ENCODE measurements around the gene OPN4.

OPN4 gene

GRCh38 chr10:86691333-86692022 lies 37.1 kb downstream of the OPN4 start:
- DNase-seq = no peak

GRCh38 chr10:86692023-86692514 lies 37.7 kb downstream of the OPN4 start:
- no peak for TF ChIP-seq CTCF (IDR thresholded peaks at IDR 0.05; ENCODE audit: low read length)
- no peak for TF ChIP-seq EZH2phosphoT487 (IDR thresholded peaks at IDR 0.05; ENCODE audit: low read length)
- TF ChIP-seq EZH2 (optimal IDR thresholded peaks at IDR 0.05; ENCODE audit: low read depth, low read length) = no peak
- DNase-seq = no peak
- Histone ChIP-seq H4K20me1 (ENCODE audit: insufficient read depth, low read length) (no peaks in the 10 kb centered on the region), H3K4me3 (ENCODE audit: low read length) (no peak overlapping the region), H3F3A (ENCODE audit: insufficient read depth, low read length) (no peaks in the 10 kb centered on the region), H3K9me3 (replicated peaks; ENCODE audit: insufficient read depth, low read length) (no peaks in the 10 kb centered on the region), H3K79me2 (ENCODE audit: low read length) (no peaks in the 10 kb centered on the region), H3K27me3 (replicated peaks; ENCODE audit: insufficient read depth, low read length) (no peaks in the 10 kb centered on the region), H3K27ac (ENCODE audit: low read length) (no peak overlapping the region), H3K4me2 (ENCODE audit: low read depth, low read length) (no peak overlapping the region), H3K9me2 (replicated peaks; ENCODE audit: insufficient read depth, low read length) (no peaks in the 10 kb centered on the region), H3K9ac (ENCODE audit: low read length) (no peak overlapping the region), H3K36me3 (replicated peaks; ENCODE audit: insufficient read depth, low read length) (no peaks in the 10 kb centered on the region), H2AFZ (ENCODE audit: low read length) (no peak overlapping the region), H3K4me1 (ENCODE audit: low read length) (no peaks in the 10 kb centered on the region)

More at GRCh38 chr10:86691333-86692022, 37.1 kb downstream of the OPN4 start:
- H3K4me2 ChIP-seq (ENCODE audit: low read depth, low read length) = no peak overlapping the region
- H3K9ac ChIP-seq (ENCODE audit: low read length) = no peak overlapping the region
- no peaks in the 10 kb centered on the region for H3K4me1 ChIP-seq (ENCODE audit: low read length)
- no peaks in the 10 kb centered on the region for H3K79me2 ChIP-seq (ENCODE audit: low read length)
- H3K27ac ChIP-seq (ENCODE audit: low read length) = no peak overlapping the region
- H3K27me3 ChIP-seq (replicated peaks; ENCODE audit: insufficient read depth, low read length) = no peaks in the 10 kb centered on the region
- no peaks in the 10 kb centered on the region for H3K9me2 ChIP-seq (replicated peaks; ENCODE audit: insufficient read depth, low read length)
- H3F3A ChIP-seq (ENCODE audit: insufficient read depth, low read length) = no peaks in the 10 kb centered on the region
- H2AFZ ChIP-seq (ENCODE audit: low read length) = no peak overlapping the region
- H3K9me3 ChIP-seq (replicated peaks; ENCODE audit: insufficient read depth, low read length) = no peaks in the 10 kb centered on the region
- no peaks in the 10 kb centered on the region for H3K36me3 ChIP-seq (replicated peaks; ENCODE audit: insufficient read depth, low read length)
- TF ChIP-seq CTCF (IDR thresholded peaks at IDR 0.05; ENCODE audit: low read length) = no peak
- no peak for TF ChIP-seq EZH2 (optimal IDR thresholded peaks at IDR 0.05; ENCODE audit: low read depth, low read length)
- no peak for TF ChIP-seq EZH2phosphoT487 (IDR thresholded peaks at IDR 0.05; ENCODE audit: low read length)
- no peaks in the 10 kb centered on the region for H4K20me1 ChIP-seq (ENCODE audit: insufficient read depth, low read length)
- H3K4me3 ChIP-seq (ENCODE audit: low read length) = no peak overlapping the region

- Histone ChIP-seq H3K9me2 (replicated peaks; ENCODE audit: insufficient read depth, low read length) (no peaks in the 10 kb centered on the region), H3K4me3 (ENCODE audit: low read length) (no peak overlapping the region), H3F3A (ENCODE audit: insufficient read depth, low read length) (no peaks in the 10 kb centered on the region), H3K27ac (ENCODE audit: low read length) (no peak overlapping the region), H3K4me2 (ENCODE audit: low read depth, low read length) (no peak overlapping the region), H3K9me3 (replicated peaks; ENCODE audit: insufficient read depth, low read length) (no peaks in the 10 kb centered on the region), H3K36me3 (replicated peaks; ENCODE audit: insufficient read depth, low read length) (no peaks in the 10 kb centered on the region), H3K27me3 (replicated peaks; ENCODE audit: insufficient read depth, low read length) (no peaks in the 10 kb centered on the region), H4K20me1 (ENCODE audit: insufficient read depth, low read length) (no peaks in the 10 kb centered on the region), H2AFZ (ENCODE audit: low read length) (no peak overlapping the region), H3K9ac (ENCODE audit: low read length) (no peak overlapping the region), H3K4me1 (ENCODE audit: low read length) (no peaks in the 10 kb centered on the region), H3K79me2 (ENCODE audit: low read length) (no peaks in the 10 kb centered on the region)
- DNase-seq = no peak
- TF ChIP-seq EZH2phosphoT487 (IDR thresholded peaks at IDR 0.05; ENCODE audit: low read length) = no peak
- TF ChIP-seq CTCF (IDR thresholded peaks at IDR 0.05; ENCODE audit: low read length) = no peak
- no peak for TF ChIP-seq EZH2 (optimal IDR thresholded peaks at IDR 0.05; ENCODE audit: low read depth, low read length)
These were observed 38.3 kb downstream of the OPN4 start for GRCh38 chr10:86692664-86693063.

All from MM.1S (cell line).